Mesothelial cell of epicardium (in vitro differentiated cells): ENCODE results near the gene GABRA5. TPM values are rescaled to one million over a fixed set of nuclear protein-coding genes. Genes with fewer than 3 reads are reported as not detected.
A peak's percentile ranks its signal among the peaks of the same experiment; 100 is the strongest.

ENCODE experiments used
- DNase-seq, 2 experiments: peaks; one replicate each; pipeline ENCODE4 v3.0.0; 2021; ENCODE audit warnings: low spot score in 2 of 2; ENCODE audit not compliant: unreplicated experiment in 2 of 2
- H3K27ac Mint-ChIP-seq: 2 replicates; pipeline ENCODE4 v1.8.0; 2021; ENCODE audit warnings: mixed read lengths
- H3K27me3 Mint-ChIP-seq: 2 replicates; pipeline ENCODE4 v1.8.0; 2021; ENCODE audit warnings: low read depth, mixed read lengths
- H3K36me3 Mint-ChIP-seq: 2 replicates; pipeline ENCODE4 v1.8.0; 2021; ENCODE audit warnings: mixed read lengths
- H3K4me1 Mint-ChIP-seq: 2 replicates; pipeline ENCODE4 v1.8.0; 2021; ENCODE audit warnings: mixed read lengths
- H3K4me3 Mint-ChIP-seq: 2 replicates; pipeline ENCODE4 v1.8.0; 2021; ENCODE audit warnings: mild to moderate bottlenecking, moderate library complexity, mixed read lengths
- H3K9me3 Mint-ChIP-seq: 2 replicates; pipeline ENCODE4 v1.8.0; 2021; ENCODE audit warnings: mixed read lengths
- total RNA-seq: library from RNA; stranded (reverse); gene quantifications from 3 replicates; pipeline ENCODE4 v1.2.1, GENCODE V29; 2021
- TF ChIP-seq, protein P1 (sequence below): fragments of 200-600 bp; sonication (generic); IDR thresholded peaks from one replicate; pipeline ENCODE4 v1.5.0; 2021; ENCODE audit warnings: antibody characterized with exemption; ENCODE audit not compliant: unreplicated experiment

GABRA5 gene
- total RNA-seq, 1 donor from 2014 or later: 0.49 TPM

DNA sequence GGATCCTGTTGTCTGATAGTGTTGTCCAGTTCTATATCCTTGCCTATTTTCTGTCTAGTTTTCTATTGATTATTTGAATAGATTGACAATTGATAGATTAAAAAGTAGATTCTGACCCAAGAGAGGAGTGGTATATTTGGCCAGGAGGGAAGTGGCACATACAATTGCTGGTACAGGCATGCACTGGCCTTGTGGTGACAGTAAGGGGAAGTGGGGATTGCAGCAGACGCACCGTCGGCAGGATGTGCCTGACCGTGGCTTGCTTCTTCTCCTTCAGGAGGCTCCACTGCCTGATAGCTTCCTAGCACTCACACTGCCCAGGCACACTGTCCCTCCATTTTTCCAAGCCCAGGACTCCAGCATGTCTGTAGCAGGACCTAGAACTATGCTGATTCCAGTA, 114.6 kb downstream of the GABRA5 start:
- H3K27me3 Mint-ChIP-seq: peaks cover 71% of the 10 kb centered on the region
- no peaks in the 10 kb centered on the region for H3K4me1 Mint-ChIP-seq
- H3K4me3 Mint-ChIP-seq: no peak overlapping the region
- H3K9me3 Mint-ChIP-seq: no peaks in the 10 kb centered on the region
- H3K27ac Mint-ChIP-seq: no peak overlapping the region
- TF ChIP-seq, protein P1, sequence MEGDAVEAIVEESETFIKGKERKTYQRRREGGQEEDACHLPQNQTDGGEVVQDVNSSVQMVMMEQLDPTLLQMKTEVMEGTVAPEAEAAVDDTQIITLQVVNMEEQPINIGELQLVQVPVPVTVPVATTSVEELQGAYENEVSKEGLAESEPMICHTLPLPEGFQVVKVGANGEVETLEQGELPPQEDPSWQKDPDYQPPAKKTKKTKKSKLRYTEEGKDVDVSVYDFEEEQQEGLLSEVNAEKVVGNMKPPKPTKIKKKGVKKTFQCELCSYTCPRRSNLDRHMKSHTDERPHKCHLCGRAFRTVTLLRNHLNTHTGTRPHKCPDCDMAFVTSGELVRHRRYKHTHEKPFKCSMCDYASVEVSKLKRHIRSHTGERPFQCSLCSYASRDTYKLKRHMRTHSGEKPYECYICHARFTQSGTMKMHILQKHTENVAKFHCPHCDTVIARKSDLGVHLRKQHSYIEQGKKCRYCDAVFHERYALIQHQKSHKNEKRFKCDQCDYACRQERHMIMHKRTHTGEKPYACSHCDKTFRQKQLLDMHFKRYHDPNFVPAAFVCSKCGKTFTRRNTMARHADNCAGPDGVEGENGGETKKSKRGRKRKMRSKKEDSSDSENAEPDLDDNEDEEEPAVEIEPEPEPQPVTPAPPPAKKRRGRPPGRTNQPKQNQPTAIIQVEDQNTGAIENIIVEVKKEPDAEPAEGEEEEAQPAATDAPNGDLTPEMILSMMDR: no peak
- H3K36me3 Mint-ChIP-seq: no peaks in the 10 kb centered on the region
- DNase-seq: no peak

DNA sequence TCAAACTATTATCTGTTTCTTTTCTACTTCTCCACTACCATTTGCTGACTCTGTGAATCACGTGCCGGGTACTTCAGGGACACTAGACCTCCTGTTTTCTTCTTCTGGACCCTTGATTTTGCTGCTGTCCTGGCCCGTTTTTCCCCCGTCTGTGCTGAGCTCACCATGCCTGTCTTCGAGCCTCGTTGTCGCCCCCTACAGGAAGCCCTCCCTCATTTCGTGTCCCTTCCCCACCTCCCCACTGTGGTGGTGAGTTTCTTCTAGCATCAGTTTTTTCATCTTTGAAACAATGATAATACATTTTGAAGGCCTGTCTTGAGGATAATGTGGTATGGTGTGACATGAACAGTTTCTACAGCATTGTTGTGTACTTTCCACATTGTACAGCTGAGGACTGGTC, 117.0 kb downstream of the GABRA5 start:
- TF ChIP-seq, protein P1: peak; percentile 27
- no peak for DNase-seq
- H3K4me1 Mint-ChIP-seq: no peaks in the 10 kb centered on the region
- H3K27ac Mint-ChIP-seq: no peak overlapping the region
- H3K4me3 Mint-ChIP-seq: no peak overlapping the region
- peaks cover 67% of the 10 kb centered on the region for H3K27me3 Mint-ChIP-seq
- H3K36me3 Mint-ChIP-seq: no peaks in the 10 kb centered on the region
- H3K9me3 Mint-ChIP-seq: peaks cover 16% of the 10 kb centered on the region

DNA sequence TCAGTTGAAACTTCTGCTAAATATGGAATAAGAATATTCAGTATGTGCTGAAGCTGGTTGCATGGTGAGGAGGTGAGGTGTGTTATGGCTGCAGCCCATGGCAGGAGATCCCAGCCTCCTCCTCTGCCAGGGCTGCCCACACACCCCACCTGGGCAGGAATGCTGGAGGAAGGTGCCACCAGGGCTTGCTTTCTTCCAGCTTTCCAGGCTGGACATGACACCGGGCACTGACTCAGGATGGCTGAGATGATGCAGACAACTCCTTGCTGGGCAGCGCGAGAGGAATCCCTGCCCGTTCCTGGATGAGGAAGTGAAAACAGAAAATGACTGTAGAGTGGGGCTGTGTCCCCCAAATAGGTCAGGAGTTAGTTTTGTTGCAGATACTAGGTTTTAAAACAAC, 118.2 kb downstream of the GABRA5 start:
- no peaks in the 10 kb centered on the region for H3K36me3 Mint-ChIP-seq
- no peak overlapping the region for H3K27ac Mint-ChIP-seq
- TF ChIP-seq, protein P1: no peak
- DNase-seq: no peak
- no peak overlapping the region for H3K4me3 Mint-ChIP-seq
- H3K27me3 Mint-ChIP-seq: peaks cover 57% of the 10 kb centered on the region
- peaks cover 19% of the 10 kb centered on the region for H3K9me3 Mint-ChIP-seq
- H3K4me1 Mint-ChIP-seq: no peaks in the 10 kb centered on the region

DNA sequence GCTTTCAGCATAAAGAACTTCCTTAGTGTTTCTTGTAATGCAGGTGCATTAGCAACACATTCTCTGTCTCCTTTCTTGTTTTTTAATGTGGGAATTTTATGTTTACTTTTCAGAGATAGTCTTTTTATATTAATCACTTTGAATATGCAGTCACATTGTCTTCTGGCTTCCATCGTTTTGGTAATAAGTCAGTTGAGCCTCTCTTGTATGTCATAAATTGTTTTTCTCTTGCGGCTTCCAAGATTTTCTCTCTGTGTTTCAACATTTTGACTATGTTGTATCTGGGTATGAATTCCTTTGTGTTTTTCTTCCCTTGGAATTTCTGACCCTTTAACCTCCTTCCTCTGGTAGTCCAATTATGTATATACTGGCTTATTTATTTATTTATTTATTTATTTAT, 129.4 kb downstream of the GABRA5 start:
- TF ChIP-seq, protein P1: no peak
- Mint-ChIP-seq H3K4me3 (no peak overlapping the region), H3K4me1 (no peaks in the 10 kb centered on the region), H3K27ac (no peak overlapping the region), H3K27me3 (no peaks in the 10 kb centered on the region), H3K9me3 (peaks cover 70% of the 10 kb centered on the region), H3K36me3 (peaks cover 2% of the 10 kb centered on the region)
- DNase-seq: no peak

Other genes with a start within 250 kb of the GABRA5 start
- 2.8 to 3.4 TPM (median 3.1 TPM) in 3 replicates for gene GABRB3, start 94.0 kb upstream of the GABRA5 start, total RNA-seq
- gene GABRG3, start 104.1 kb downstream of the GABRA5 start, total RNA-seq: 2.5 to 3.1 TPM (median 3.0 TPM) in 3 replicates